NB4 (cell line): Measurements from ENCODE around the gene RPS25.
"Not testable (repeated sequence)": the region's sequence is repeated elsewhere in the genome, so short reads cannot be mapped to it uniquely, and the experiment has no call there.

Experiments used
- DNase-seq: peaks from one replicate; pipeline ENCODE4 v3.0.0; 2010; ENCODE audit warnings: low read depth
- H3K4me3 ChIP-seq: one replicate; pipeline ENCODE4 v1.5.1; 2011; ENCODE audit warnings: mild to moderate bottlenecking, low read depth, low read length, moderate library complexity
- MAX ChIP-seq: IDR thresholded peaks from 2 replicates; pipeline ENCODE4 v1.6.1; 2011; ENCODE audit warnings: low read depth, low read length
- MYC ChIP-seq: IDR thresholded peaks from 2 replicates; pipeline ENCODE4 v1.6.1; 2011; ENCODE audit warnings: low read depth, low read length
- POLR2A ChIP-seq: IDR thresholded peaks from 2 replicates; pipeline ENCODE4 v1.6.1; 2011; ENCODE audit warnings: mild to moderate bottlenecking; ENCODE audit not compliant: insufficient read length; ENCODE audit errors: extremely low read depth
- TF ChIP-seq, protein P1 (sequence below): IDR thresholded peaks from one replicate; pipeline ENCODE4 v1.5.1; 2012; ENCODE audit warnings: low read depth, low read length

The RPS25 gene

GRCh38 chr11:118971646-118972045 lies 46.5 kb downstream of the RPS25 start, which contains the start of gene FOXR1:
Gene FOXR1, plus strand, starts transcription at chr11:118971761. Its CDS starts 171 bp downstream, at chr11:118971932.
- no peak for DNase-seq
- no peak within 1 kb of the TSS for H3K4me3 ChIP-seq
- TF ChIP-seq, protein P1, sequence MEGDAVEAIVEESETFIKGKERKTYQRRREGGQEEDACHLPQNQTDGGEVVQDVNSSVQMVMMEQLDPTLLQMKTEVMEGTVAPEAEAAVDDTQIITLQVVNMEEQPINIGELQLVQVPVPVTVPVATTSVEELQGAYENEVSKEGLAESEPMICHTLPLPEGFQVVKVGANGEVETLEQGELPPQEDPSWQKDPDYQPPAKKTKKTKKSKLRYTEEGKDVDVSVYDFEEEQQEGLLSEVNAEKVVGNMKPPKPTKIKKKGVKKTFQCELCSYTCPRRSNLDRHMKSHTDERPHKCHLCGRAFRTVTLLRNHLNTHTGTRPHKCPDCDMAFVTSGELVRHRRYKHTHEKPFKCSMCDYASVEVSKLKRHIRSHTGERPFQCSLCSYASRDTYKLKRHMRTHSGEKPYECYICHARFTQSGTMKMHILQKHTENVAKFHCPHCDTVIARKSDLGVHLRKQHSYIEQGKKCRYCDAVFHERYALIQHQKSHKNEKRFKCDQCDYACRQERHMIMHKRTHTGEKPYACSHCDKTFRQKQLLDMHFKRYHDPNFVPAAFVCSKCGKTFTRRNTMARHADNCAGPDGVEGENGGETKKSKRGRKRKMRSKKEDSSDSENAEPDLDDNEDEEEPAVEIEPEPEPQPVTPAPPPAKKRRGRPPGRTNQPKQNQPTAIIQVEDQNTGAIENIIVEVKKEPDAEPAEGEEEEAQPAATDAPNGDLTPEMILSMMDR = no peak
- TF ChIP-seq POLR2A = no peak
- no peak for TF ChIP-seq MAX
- TF ChIP-seq MYC = no peak

DNA sequence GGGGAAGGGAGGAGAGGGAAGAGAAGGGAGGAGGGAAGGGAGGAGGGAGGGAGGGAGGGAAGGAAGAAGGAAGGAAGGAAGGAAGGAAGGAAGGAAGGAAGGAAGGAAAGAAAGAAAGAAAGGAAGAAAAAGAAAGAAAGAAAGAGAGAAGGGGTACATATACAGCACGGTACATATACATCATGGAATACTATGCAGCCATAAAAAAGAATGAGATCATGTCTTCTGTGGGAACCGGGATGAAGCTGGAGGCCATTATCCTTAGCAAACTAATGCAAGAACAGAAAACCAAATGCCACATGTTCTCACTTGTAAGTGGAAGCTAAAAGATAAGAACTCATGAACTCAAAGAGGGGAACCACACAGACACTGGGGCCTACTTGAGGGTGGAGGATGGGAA lies 48.6 kb downstream of the RPS25 start:
- DNase-seq, H3K4me3 ChIP-seq: not testable (repeated sequence)
